ENCODE measurements around the gene SPEF1.

SPEF1 gene

DNA sequence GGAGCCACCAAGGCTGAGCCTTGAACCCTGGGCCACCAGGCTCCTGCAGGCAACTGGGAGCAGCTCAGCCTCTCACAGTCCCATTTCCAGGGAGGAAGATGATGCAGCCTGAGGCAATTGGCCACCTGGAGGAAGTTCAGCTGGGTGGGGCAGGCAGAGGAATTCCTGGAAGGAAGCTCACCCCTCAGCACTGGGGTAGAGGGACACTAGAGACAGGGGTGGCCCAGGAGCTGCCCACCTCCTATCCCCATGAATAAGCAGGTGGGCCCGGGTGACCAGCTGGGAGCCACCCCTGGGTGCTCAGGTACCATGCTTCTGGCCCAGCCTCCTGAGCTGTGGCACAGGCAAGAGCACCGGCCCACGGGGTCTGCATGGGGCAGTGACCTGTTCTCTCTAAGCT, 52.4 kb downstream of the SPEF1 start:
- TF ChIP-seq, protein P1, sequence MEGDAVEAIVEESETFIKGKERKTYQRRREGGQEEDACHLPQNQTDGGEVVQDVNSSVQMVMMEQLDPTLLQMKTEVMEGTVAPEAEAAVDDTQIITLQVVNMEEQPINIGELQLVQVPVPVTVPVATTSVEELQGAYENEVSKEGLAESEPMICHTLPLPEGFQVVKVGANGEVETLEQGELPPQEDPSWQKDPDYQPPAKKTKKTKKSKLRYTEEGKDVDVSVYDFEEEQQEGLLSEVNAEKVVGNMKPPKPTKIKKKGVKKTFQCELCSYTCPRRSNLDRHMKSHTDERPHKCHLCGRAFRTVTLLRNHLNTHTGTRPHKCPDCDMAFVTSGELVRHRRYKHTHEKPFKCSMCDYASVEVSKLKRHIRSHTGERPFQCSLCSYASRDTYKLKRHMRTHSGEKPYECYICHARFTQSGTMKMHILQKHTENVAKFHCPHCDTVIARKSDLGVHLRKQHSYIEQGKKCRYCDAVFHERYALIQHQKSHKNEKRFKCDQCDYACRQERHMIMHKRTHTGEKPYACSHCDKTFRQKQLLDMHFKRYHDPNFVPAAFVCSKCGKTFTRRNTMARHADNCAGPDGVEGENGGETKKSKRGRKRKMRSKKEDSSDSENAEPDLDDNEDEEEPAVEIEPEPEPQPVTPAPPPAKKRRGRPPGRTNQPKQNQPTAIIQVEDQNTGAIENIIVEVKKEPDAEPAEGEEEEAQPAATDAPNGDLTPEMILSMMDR (conservative IDR thresholded peaks at IDR 0.05; ENCODE audit: low read depth, low read length) = no peak
- no peak for DNase-seq (ENCODE audit: low read depth)
- no peak overlapping the region for H3K4me3 ChIP-seq (ENCODE audit: low read depth, low read length)

DNA sequence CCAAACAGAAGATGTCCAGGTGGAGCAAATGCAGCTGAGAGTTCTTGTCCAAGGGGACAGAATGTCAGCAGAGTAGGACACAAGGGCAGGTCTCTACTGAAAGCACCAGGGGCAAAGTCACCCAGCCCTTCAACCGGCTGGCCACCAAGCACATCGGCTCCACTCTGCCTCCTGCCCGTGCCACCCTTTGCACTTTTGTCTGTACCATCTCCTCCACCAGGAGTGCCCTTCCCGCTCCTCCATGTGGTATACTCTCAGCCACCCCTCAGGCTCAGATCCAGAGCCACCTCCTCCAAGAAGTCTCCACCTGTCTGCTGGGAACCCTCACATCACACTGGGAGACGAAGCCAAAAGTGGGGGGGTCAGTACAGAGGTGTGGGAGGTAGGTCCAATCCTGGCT, 52.9 kb downstream of the SPEF1 start:
- TF ChIP-seq, protein P1 (conservative IDR thresholded peaks at IDR 0.05; ENCODE audit: low read depth, low read length) = no peak
- H3K4me3 ChIP-seq (ENCODE audit: low read depth, low read length) = no peak overlapping the region
- no peak for DNase-seq (ENCODE audit: low read depth)

Data from choroid plexus epithelial cell (primary cell).